ENCODE measurements around the gene SIN3A.

The SIN3A gene

GRCh38 chr15:75431682-75432081, 19.8 kb downstream of the SIN3A start:
- DNase-seq (ENCODE audit: low read depth): no peak
- TF ChIP-seq, protein P1, sequence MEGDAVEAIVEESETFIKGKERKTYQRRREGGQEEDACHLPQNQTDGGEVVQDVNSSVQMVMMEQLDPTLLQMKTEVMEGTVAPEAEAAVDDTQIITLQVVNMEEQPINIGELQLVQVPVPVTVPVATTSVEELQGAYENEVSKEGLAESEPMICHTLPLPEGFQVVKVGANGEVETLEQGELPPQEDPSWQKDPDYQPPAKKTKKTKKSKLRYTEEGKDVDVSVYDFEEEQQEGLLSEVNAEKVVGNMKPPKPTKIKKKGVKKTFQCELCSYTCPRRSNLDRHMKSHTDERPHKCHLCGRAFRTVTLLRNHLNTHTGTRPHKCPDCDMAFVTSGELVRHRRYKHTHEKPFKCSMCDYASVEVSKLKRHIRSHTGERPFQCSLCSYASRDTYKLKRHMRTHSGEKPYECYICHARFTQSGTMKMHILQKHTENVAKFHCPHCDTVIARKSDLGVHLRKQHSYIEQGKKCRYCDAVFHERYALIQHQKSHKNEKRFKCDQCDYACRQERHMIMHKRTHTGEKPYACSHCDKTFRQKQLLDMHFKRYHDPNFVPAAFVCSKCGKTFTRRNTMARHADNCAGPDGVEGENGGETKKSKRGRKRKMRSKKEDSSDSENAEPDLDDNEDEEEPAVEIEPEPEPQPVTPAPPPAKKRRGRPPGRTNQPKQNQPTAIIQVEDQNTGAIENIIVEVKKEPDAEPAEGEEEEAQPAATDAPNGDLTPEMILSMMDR (conservative IDR thresholded peaks at IDR 0.05; ENCODE audit: low read length): no peak
- H3K4me3 ChIP-seq (ENCODE audit: low read length): no peak overlapping the region

- TF ChIP-seq, protein P1 (conservative IDR thresholded peaks at IDR 0.05; ENCODE audit: low read length): no peak
- DNase-seq (ENCODE audit: low read depth): no peak
- H3K4me3 ChIP-seq (ENCODE audit: low read length): no peak overlapping the region
Measured at GRCh38 chr15:75431270-75431669, 20.2 kb downstream of the SIN3A start.

DNA sequence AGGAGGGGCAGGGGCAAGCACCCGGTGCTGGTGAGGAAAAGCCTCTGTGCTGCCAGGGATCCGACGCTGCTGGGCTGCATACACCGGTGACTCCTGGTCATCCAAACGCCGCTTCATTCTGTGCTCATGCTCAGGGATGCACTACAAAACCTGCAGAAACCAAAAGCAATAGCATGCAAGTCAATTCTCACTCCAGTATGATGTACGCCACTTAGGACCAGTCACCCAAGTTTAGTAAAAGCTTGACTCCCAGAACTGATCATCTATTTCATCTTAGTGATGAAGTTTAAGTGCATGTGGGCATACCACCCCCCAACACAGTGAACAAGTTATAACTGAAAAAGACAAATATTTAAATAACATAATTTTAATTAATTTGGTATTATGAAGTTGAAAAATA, 21.2 kb downstream of the SIN3A start:
- DNase-seq (ENCODE audit: low read depth): no peak
- H3K4me3 ChIP-seq (ENCODE audit: low read length): no peak overlapping the region
- TF ChIP-seq, protein P1 (conservative IDR thresholded peaks at IDR 0.05; ENCODE audit: low read length): no peak

DNA sequence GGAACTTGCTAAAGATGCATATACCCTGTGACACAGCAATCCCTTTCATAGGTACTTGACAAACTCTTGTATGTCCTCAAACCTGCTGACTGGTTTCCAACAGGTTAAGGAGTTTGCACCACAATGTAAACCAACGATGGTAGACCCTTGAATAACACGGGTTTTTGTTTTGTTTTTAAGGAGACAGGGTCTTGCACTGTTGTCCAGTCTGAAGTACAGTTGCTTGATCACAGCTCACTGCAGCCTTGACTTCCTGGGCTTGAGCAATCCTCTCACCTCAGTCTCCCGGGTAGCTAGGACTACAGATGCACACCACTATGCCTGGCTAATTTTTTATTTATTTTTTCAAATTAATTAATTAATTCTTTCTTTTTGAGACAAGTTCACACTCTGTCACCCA, 23.3 kb downstream of the SIN3A start:
- DNase-seq (ENCODE audit: low read depth): no peak
- no peak overlapping the region for H3K4me3 ChIP-seq (ENCODE audit: low read length)
- TF ChIP-seq, protein P1 (conservative IDR thresholded peaks at IDR 0.05; ENCODE audit: low read length): no peak

DNA sequence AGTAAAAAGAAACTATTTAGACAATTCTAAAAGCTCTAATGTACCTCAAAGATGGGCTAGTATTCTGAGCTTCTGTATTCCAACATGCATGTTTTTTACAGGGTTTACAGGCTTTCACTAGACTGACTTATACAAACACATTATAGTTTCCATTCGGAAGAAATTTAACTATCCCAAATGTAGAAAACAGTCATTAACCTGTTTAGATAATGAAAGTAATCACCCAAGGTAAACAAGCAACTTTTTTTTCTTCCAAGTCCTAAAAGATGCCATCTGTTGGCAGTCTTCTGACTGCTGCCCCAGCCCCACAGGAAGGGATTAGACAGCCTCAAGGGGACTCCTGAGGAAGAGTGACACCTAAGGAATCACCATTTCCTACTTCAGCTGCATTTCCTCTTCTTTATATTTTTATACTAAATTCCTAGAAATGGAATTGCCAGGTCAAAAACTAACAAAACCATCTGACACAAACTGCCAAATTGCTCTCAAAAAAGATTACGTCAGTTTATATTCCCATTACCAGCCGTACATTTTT, 25.5 kb downstream of the SIN3A start:
- no peak overlapping the region for H3K4me3 ChIP-seq (ENCODE audit: low read length)
- TF ChIP-seq, protein P1 (conservative IDR thresholded peaks at IDR 0.05; ENCODE audit: low read length): no peak
- DNase-seq (ENCODE audit: low read depth): no peak

GRCh38 chr15:75422554-75422953, 28.9 kb downstream of the SIN3A start:
- no peak overlapping the region for H3K4me3 ChIP-seq (ENCODE audit: low read length)
- DNase-seq (ENCODE audit: low read depth): no peak
- TF ChIP-seq, protein P1 (conservative IDR thresholded peaks at IDR 0.05; ENCODE audit: low read length): no peak

GRCh38 chr15:75420698-75421097, 30.8 kb downstream of the SIN3A start:
- DNase-seq (ENCODE audit: low read depth): no peak
- no peak overlapping the region for H3K4me3 ChIP-seq (ENCODE audit: low read length)
- TF ChIP-seq, protein P1 (conservative IDR thresholded peaks at IDR 0.05; ENCODE audit: low read length): no peak
